Smooth muscle cell of the brain vasculature (primary cell): Measurements from ENCODE around the gene GRAMD1B.

ENCODE experiments used
- DNase-seq: peaks from one replicate; pipeline ENCODE4 v3.0.0-alpha.2; 2012; ENCODE audit warnings: low read depth, low spot score

The GRAMD1B gene

GRCh38 chr11:123475469-123475868 lies 45.4 kb downstream of the GRAMD1B start:
- no peak for DNase-seq

- DNase-seq: no peak
Observed at GRCh38 chr11:123477205-123477907, 47.3 kb downstream of the GRAMD1B start.

GRCh38 chr11:123478352-123478987 lies 48.4 kb downstream of the GRAMD1B start:
- DNase-seq: peak; percentile 68

- DNase-seq: no peak
Observed at GRCh38 chr11:123479048-123479837, 49.2 kb downstream of the GRAMD1B start.

GRCh38 chr11:123480290-123480815 lies 50.3 kb downstream of the GRAMD1B start:
- DNase-seq: no peak

GRCh38 chr11:123480882-123481281 lies 50.8 kb downstream of the GRAMD1B start:
- DNase-seq: no peak

- no peak for DNase-seq
Observed at GRCh38 chr11:123481640-123482039, 51.6 kb downstream of the GRAMD1B start.

- DNase-seq: no peak
Observed at GRCh38 chr11:123482218-123482617, 52.1 kb downstream of the GRAMD1B start.

GRCh38 chr11:123483058-123483457 lies 53.0 kb downstream of the GRAMD1B start:
- DNase-seq: no peak

- DNase-seq: no peak
Observed at GRCh38 chr11:123483466-123483865, 53.4 kb downstream of the GRAMD1B start.

GRCh38 chr11:123484448-123484847 lies 54.4 kb downstream of the GRAMD1B start:
- no peak for DNase-seq

GRCh38 chr11:123487157-123487744 lies 57.2 kb downstream of the GRAMD1B start:
- no peak for DNase-seq

GRCh38 chr11:123490527-123490926 lies 60.5 kb downstream of the GRAMD1B start:
- no peak for DNase-seq

- no peak for DNase-seq
Observed at GRCh38 chr11:123491241-123491640, 61.2 kb downstream of the GRAMD1B start.

GRCh38 chr11:123493349-123494063 lies 63.4 kb downstream of the GRAMD1B start:
- DNase-seq: no peak

GRCh38 chr11:123494195-123495050 lies 64.4 kb downstream of the GRAMD1B start:
- no peak for DNase-seq

GRCh38 chr11:123504401-123504800 lies 74.3 kb downstream of the GRAMD1B start:
- no peak for DNase-seq

- no peak for DNase-seq
Observed at GRCh38 chr11:123505546-123506299, 75.7 kb downstream of the GRAMD1B start.

GRCh38 chr11:123507043-123507442 lies 77.0 kb downstream of the GRAMD1B start:
- DNase-seq: no peak
